ENCODE results near the gene STXBP4. TPM values are rescaled to one million over a fixed set of nuclear protein-coding genes. Genes with fewer than 3 reads are reported as not detected.

Gene STXBP4
- total RNA-seq, 1 experiment from 2014 or later = 16.5 TPM

GRCh38 chr17:54976316-54976715 lies 7.8 kb downstream of the STXBP4 start:
- Histone ChIP-seq H2AFZ (ENCODE audit: low read length) (no peak overlapping the region), H4K5ac (ENCODE audit: insufficient read length, low read depth, low read length) (no peak overlapping the region), H3K27ac (ENCODE audit: insufficient read length, low read depth, low read length) (no peak overlapping the region), H4K91ac (ENCODE audit: insufficient read length, low read depth, low read length) (no peak overlapping the region), H2BK15ac (ENCODE audit: low read depth, low read length) (no peak overlapping the region), H3K4ac (ENCODE audit: low read depth, low read length) (no peak overlapping the region), H3K4me1 (ENCODE audit: insufficient read depth, low read length) (no peaks in the 10 kb centered on the region), H4K20me1 (ENCODE audit: control insufficient read depth, insufficient read depth, insufficient read length) (no peaks in the 10 kb centered on the region), H3K4me2 (ENCODE audit: insufficient read depth, insufficient read length, low read length) (no peak overlapping the region), H2BK20ac (ENCODE audit: low read depth, low read length, poor library complexity, severe bottlenecking) (no peak overlapping the region), H3K79me2 (ENCODE audit: insufficient read depth, low read length) (peaks cover 3% of the 10 kb centered on the region; the same call in 1 of the 2 replicates), H3K9ac (ENCODE audit: extremely low read depth, insufficient read length, low read length) (no peak overlapping the region), H3K79me1 (ENCODE audit: insufficient read depth, low read depth, low read length, poor library complexity, severe bottlenecking) (no peaks in the 10 kb centered on the region), H2AK5ac (ENCODE audit: insufficient read length, low read length) (no peak overlapping the region), H4K8ac (replicated peaks; ENCODE audit: insufficient read length, low read depth, low read length) (no peak overlapping the region), H3T11ph (ENCODE audit: low read length) (no peak overlapping the region), H3K18ac (ENCODE audit: insufficient read length, low read depth, low read length) (no peak overlapping the region), H2BK5ac (ENCODE audit: insufficient read length, low read length) (no peak overlapping the region), H2BK12ac (ENCODE audit: insufficient read length, low read depth, low read length) (no peak overlapping the region), H3K56ac (ENCODE audit: insufficient read length, low read depth, low read length) (no peak overlapping the region), H2BK120ac (ENCODE audit: low read depth, low read length, poor library complexity, severe bottlenecking) (no peak overlapping the region), H3K9me3 (ENCODE audit: control insufficient read depth, low read depth, low read length) (peaks cover 7% of the 10 kb centered on the region), H3K23me2 (ENCODE audit: insufficient read length, low read depth, low read length, poor library complexity, severe bottlenecking) (no peaks in the 10 kb centered on the region), H3K27me3 (ENCODE audit: insufficient read depth, low read length) (no peaks in the 10 kb centered on the region), H3K14ac (ENCODE audit: insufficient read depth, low read length) (no peak overlapping the region), H3K23ac (ENCODE audit: insufficient read length, low read depth, low read length) (no peak overlapping the region)
- H3K4me1 Mint-ChIP-seq = no peaks in the 10 kb centered on the region
- H3K36me3 Mint-ChIP-seq (ENCODE audit: insufficient read depth in 1 of 3, low read depth in 3 of 3) = peaks cover 19 to 37% (median 19%) of the 10 kb centered on the region in 3 experiments
- DNase-seq = no peak
- no peak for TF ChIP-seq CTCF (conservative IDR thresholded peaks at IDR 0.05)
- no peak overlapping the region for H3K4me3 Mint-ChIP-seq
- H3K27me3 Mint-ChIP-seq (ENCODE audit: low read depth) = no peaks in the 10 kb centered on the region
- WGBS (ENCODE audit: extremely low coverage, insufficient read length, low lambda C conversion rate) = no CpG with 5 or more reads among the region's 3 CpGs
- peaks cover 19 to 26% of the 10 kb centered on the region in 2 experiments for H3K9me3 Mint-ChIP-seq
- no peak overlapping the region for H3K27ac Mint-ChIP-seq

Data from H9 (cell line).